Purkinje cell (primary cell): ENCODE data around the gene CXorf38. TPM values are rescaled to one million over a fixed set of nuclear protein-coding genes. Genes with fewer than 3 reads are reported as not detected.

Experiments used
- polyA plus RNA-seq: library from polyadenylated mRNA; unstranded; fragments of >200 nt; fragmentation: Nextera tagmentation; gene quantifications from 2 replicates; pipeline ENCODE4 v1.2.1, GENCODE V29; 2014

Gene CXorf38, protein sequence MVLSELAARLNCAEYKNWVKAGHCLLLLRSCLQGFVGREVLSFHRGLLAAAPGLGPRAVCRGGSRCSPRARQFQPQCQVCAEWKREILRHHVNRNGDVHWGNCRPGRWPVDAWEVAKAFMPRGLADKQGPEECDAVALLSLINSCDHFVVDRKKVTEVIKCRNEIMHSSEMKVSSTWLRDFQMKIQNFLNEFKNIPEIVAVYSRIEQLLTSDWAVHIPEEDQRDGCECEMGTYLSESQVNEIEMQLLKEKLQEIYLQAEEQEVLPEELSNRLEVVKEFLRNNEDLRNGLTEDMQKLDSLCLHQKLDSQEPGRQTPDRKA
- polyA plus RNA-seq, result 0.86 and 0.90 TPM in 2 replicates

DNA sequence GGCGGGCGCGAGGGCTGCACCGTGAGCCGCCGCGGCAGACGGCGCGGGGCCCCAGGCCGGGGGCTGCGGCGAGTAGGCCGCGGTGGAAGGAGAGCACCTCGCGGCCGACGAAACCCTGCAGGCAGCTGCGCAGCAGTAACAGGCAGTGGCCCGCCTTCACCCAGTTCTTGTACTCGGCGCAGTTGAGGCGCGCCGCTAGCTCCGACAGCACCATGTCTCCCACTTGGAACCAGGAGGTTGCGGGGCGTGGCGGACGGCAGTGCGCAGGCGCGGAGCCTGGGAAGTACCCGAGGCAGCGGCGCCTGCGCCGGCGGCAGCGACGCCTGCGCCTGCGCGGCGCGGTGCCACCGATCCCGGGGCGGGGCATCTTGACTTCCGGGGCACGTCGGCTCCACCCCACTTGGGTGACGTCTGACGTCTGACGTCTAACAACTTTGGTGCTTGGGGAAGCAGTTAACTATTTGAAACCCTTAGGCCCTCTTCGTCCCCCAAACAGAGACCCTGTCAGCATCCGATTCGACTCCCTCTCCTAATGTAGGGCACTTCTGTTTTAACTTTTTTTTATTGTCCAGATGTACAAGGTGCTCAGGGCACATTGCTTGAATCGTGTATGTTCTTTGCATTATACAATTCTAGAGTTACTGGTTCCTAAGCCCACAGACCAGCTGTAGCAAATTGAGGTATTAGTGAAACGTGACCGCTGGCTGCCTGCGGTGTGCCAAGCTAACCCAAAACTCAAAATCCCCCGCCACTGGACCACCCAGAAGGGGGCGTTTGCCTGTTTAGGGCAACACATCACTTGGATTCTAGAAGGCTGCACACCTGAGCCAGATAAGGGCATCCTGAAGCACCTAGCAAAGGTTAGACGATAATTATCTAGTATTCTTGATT lies at the start of gene CXorf38:
Gene CXorf38, minus strand, starts transcription at position 255 of the 891 bp plus-strand sequence. Its CDS starts 41 bp downstream, at position 214.

DNA sequence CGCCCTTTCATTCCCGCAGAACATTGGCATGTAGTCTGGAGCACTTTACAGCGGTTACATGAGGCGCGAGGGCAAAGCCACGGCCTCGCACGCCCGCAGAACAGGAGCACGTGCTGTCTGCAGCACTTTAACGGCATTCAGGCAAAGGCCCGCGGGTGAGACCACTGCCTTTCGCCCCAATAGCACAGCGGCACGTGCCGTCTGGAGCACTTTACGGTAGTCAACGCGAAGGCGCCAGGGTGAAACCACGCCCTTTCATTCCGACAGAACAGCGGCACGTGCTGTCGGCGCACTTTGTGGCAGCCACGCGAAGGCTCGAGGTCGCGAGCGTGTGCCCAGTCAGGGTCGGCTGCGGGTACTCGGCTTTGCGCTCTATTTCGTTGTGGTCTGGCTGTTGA lies 24.2 kb downstream of the CXorf38 start, which contains the start of gene MPC1L:
Gene MPC1L, plus strand, starts transcription at position 290 of the 398 bp plus-strand sequence. CDS start 138 bp downstream, outside the sequence.

DNA sequence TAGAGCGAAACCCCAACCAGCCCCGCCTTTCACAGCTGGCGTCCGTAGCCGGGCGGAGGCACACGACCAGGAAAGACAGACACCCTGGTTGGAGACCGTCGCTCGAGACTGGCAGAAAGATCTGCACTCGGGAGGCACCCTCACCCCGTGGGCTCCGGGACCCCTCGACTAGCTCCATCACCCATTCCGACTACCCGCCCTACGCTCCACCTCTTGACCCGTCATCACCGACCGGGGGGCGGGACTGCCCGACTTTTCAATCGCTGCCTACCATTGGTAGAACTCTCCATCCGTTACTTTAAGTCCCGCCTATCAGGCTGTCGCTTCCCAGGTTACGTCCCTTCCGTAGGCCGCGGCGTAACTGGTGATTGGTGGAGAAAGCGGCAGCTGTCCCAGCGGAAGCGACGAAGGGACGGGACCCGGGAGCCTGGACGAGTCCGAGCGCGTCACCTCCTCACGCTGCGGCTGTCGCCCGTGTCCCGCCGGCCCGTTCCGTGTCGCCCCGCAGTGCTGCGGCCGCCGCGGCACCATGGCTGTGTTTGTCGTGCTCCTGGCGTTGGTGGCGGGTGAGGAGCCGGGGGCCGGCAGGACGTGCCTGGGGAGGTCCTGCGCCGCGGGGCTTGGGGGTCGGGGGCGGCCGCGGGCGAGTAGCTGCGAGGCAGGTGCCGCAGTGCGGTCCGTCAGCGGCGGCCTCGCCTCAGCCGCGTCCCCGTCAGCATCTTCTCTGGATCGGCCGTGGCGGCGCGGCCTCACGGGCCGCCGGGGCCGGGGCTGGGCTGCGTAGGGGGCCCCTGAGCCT lies 66.6 kb downstream of the CXorf38 start, which contains the start of gene ATP6AP2:
Gene ATP6AP2, plus strand, starts transcription at position 434 of the 799 bp plus-strand sequence. Its CDS starts 96 bp downstream, at position 530.

Other genes starting within 250 kb of the CXorf38 start
- gene ATP6AP2, start 66.6 kb downstream of the CXorf38 start, polyA plus RNA-seq, result 558 and 634 TPM in 2 replicates
- gene MPC1L, start 24.1 kb downstream of the CXorf38 start, polyA plus RNA-seq, result not detected in 2 replicates
- 13.1 and 26.1 TPM in 2 replicates for gene MED14, start 88.0 kb upstream of the CXorf38 start, polyA plus RNA-seq